Sigmoid colon (tissue), 4 donors: ENCODE data around the gene CTNNB1.
"Not testable (repeated sequence)": the region's sequence is repeated elsewhere in the genome, so short reads cannot be mapped to it uniquely, and the experiment has no call there.

ENCODE experiments used
- CTCF ChIP-seq, 4 experiments: fragments of 450-650 bp in 3 of 4; fragments of 200-600 bp in 1 of 4; IDR thresholded peaks; one replicate each; pipeline ENCODE4 v1.5.1; 2016 to 2019; ENCODE audit warnings: antibody characterized with exemption in 4 of 4, mild to moderate bottlenecking in 3 of 4, moderate library complexity in 2 of 4
- EP300 ChIP-seq, 4 donors: sonication (generic); formaldehyde crosslinking; IDR thresholded peaks; one replicate each; pipeline ENCODE4 v1.6.1; 2017; ENCODE audit warnings: antibody characterized with exemption in 4 of 4
- POLR2A ChIP-seq, 2 donors: fragments of 450-650 bp; IDR thresholded peaks; one replicate each; pipeline ENCODE4 v1.6.1; 2016; ENCODE audit warnings: antibody characterized with exemption in 2 of 2, mild to moderate bottlenecking in 2 of 2, moderate library complexity in 2 of 2

DNA sequence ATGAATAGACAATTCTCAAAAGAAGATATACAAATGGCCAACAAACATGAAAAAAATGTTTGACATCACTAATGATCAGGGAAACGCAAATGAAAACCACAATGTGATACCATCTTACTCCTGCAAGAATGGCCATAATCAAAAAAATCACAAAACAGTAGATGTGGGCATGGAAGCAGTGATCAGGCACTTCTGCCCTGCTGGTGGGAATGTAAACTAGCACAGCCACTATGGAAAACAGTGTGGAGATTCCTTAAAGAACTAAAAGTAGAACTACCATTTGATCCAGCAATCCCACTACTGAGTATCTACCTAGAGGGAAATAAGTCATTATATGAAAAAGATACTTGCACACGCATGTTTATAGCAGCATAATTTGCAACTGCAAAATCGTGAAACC is 85.6 kb downstream of the CTNNB1 start:
- not testable (repeated sequence) for TF ChIP-seq CTCF, POLR2A, EP300 (IDR thresholded peaks at IDR 0.05)
